Upper lobe of left lung (tissue), 6 donors: ENCODE results near the gene C12orf75. TPM values are rescaled to one million over a fixed set of nuclear protein-coding genes. Genes with fewer than 3 reads are reported as not detected.
"Not testable (repeated sequence)": the region's sequence is repeated elsewhere in the genome, so short reads cannot be mapped to it uniquely, and the experiment has no call there.

Experiments
- ATAC-seq, 2 donors: fragments of 200-7000 bp; cut with Tn5 transposase; one replicate each; pipeline ENCODE4 v1.9.1; 2022; ENCODE audit warnings: mild to moderate bottlenecking in 2 of 2, moderate library complexity in 2 of 2; ENCODE audit not compliant: low FRiP score in 2 of 2
- DNase-seq, 2 donors: peaks; one replicate each; pipeline ENCODE4 v3.0.0-alpha.2; 2019 to 2020
- H3K27ac ChIP-seq, 4 donors: fragments of 200-600 bp; sonication (generic); one replicate each; pipeline ENCODE4 v1.5.1; 2016 to 2019
- H3K27me3 ChIP-seq, 4 donors: fragments of 200-600 bp; sonication (generic); one replicate each; pipeline ENCODE4 v1.5.1; 2017 to 2019
- H3K36me3 ChIP-seq, 4 donors: fragments of 200-600 bp; sonication (generic); one replicate each; pipeline ENCODE4 v1.5.1; 2016 to 2019
- H3K4me1 ChIP-seq, 4 donors: fragments of 200-600 bp; sonication (generic); one replicate each; pipeline ENCODE4 v1.5.1; 2018 to 2019
- H3K4me3 ChIP-seq, 4 donors: fragments of 200-600 bp; sonication (generic); one replicate each; pipeline ENCODE4 v1.5.1; 2017 to 2019; ENCODE audit warnings: mild to moderate bottlenecking in 2 of 4, moderate library complexity in 1 of 4
- H3K9me3 ChIP-seq, 4 donors: fragments of 200-600 bp; sonication (generic); one replicate each; pipeline ENCODE4 v1.5.1; 2018 to 2019
- CTCF ChIP-seq, 6 experiments: fragments of 450-650 bp in 4 of 6; fragments of 200-600 bp in 2 of 6; sonication (generic) in 2 of 6; IDR thresholded peaks; one replicate each; pipeline ENCODE4 v1.5.1; 2016 to 2019; ENCODE audit warnings: antibody characterized with exemption in 6 of 6
- EP300 ChIP-seq, 4 donors: sonication (generic); formaldehyde crosslinking; IDR thresholded peaks; one replicate each; pipeline ENCODE4 v1.5.1; 2017; ENCODE audit warnings: antibody characterized with exemption in 4 of 4, control low read depth in 2 of 4
- POLR2A ChIP-seq, 4 donors: fragments of 450-650 bp; IDR thresholded peaks; one replicate each; pipeline ENCODE4 v1.5.1; 2016 to 2017; ENCODE audit warnings: antibody characterized with exemption in 4 of 4, mild to moderate bottlenecking in 2 of 4
- POLR2AphosphoS5 ChIP-seq, 2 donors: sonication (generic); formaldehyde crosslinking; IDR thresholded peaks; one replicate each; pipeline ENCODE4 v1.5.1; 2017; ENCODE audit warnings: antibody characterized with exemption in 2 of 2
- WGBS, 2 donors: methylation state at CpG; one replicate each; pipeline ENCODE4 v1.1.5; 2017 to 2018; 5-methylcytosine and 5-hydroxymethylcytosine counted together
- total RNA-seq, 6 donors: library from RNA; depleted of rRNA in 4 of 6; stranded (reverse); fragments of >200 nt in 4 of 6; gene quantifications; one replicate each; pipeline versions ENCODE4 v1.1.0 to v1.2.1, GENCODE V29; 2016 to 2021
- donor health status: DM: no; HTN: no; CAD: no; lungs with moderate emphysema.
- donor health status: DM: no; HTN: yes; CAD: no; lungs with severe emphysema.

The C12orf75 gene
- total RNA-seq, 6 donors from 2014 or later = 1.0 to 15.0 (median 6.2) TPM

DNA sequence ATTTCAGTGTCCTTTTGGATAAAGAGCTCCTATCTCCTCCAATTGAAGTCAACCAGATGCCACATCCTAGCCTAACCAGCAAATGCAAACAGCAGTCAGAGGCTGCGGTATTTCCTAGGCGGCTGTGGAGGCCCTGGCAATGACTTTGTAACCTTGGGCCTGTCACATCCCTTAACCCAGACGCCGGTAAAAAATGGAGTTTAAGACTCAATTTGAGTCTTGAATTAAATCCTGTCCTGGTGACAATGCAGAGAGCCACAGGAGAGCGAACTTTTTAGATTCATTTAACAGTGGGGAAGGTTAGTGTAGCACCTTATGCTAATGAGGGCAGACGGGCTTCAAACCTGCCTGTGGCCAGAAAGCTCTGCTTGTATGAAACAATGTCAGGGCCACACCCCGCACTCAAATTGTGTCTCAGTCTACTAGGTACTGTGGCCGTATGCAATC lies 1.3 kb downstream of the C12orf75 start:
- Histone ChIP-seq H3K27me3 (peaks cover 0 to 10% (median 0%) of the 10 kb centered on the region in 4 donors), H3K27ac (no peak overlapping the region), H3K9me3 (no peaks in the 10 kb centered on the region), H3K4me1 (peaks cover 9 to 20% (median 12%) of the 10 kb centered on the region in 4 donors), H3K4me3 (peak overlapping the region in 2 of 4 donors; percentile 78 to 83), H3K36me3 (no peaks in the 10 kb centered on the region)
- WGBS, 2 donors = 69 to 73% methylated on average over 8 of the region's 8 CpGs
- ATAC-seq (no peak), DNase-seq (no peak)
- no peak for TF ChIP-seq POLR2AphosphoS5 (IDR thresholded peaks at IDR 0.05)
- no peak for TF ChIP-seq CTCF (IDR thresholded peaks at IDR 0.05)
- no peak for TF ChIP-seq EP300 (IDR thresholded peaks at IDR 0.05)
- TF ChIP-seq POLR2A (IDR thresholded peaks at IDR 0.05) = no peak

DNA sequence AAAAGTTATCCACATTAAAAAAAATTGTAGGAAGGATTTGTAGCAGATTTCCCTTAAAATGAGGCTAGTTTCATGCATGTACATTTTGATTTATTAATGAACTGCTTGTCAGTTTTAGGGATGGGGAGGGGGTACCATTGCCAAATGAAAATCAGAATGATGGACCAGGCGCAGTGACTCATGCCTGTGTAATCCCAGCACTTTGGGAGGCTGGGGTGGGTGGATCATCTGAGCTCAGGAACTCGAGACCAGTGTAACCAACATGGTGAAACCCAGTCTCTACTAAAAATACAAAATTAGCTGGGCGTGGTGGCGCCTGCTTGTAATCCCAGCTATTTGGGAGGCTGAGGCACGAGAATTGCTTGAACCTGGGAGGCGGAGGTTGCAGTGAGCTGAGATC lies 1.8 kb downstream of the C12orf75 start:
- H3K4me3 ChIP-seq, DNase-seq, ATAC-seq, H3K27ac ChIP-seq, H3K36me3 ChIP-seq, H3K9me3 ChIP-seq, H3K27me3 ChIP-seq: not testable (repeated sequence)
- 90 to 93% methylated on average over 6 of the region's 6 CpGs for WGBS, 2 donors
- peaks cover 9 to 20% (median 12%) of the 10 kb centered on the region in 4 donors for H3K4me1 ChIP-seq

- Histone ChIP-seq H3K4me3 (no peak overlapping the region), H3K9me3 (no peaks in the 10 kb centered on the region), H3K27me3 (peaks cover 0 to 10% (median 0%) of the 10 kb centered on the region in 4 donors), H3K36me3 (no peaks in the 10 kb centered on the region), H3K4me1 (peaks cover 9 to 20% (median 12%) of the 10 kb centered on the region in 4 donors), H3K27ac (no peak overlapping the region)
- no peak for TF ChIP-seq POLR2AphosphoS5 (IDR thresholded peaks at IDR 0.05)
- ATAC-seq = no peak
- no peak for DNase-seq
- 69 to 86% methylated on average over 1 of the region's 1 CpG for WGBS, 2 donors
Observed at GRCh38 chr12:105332925-105333324, 2.4 kb downstream of the C12orf75 start.

DNA sequence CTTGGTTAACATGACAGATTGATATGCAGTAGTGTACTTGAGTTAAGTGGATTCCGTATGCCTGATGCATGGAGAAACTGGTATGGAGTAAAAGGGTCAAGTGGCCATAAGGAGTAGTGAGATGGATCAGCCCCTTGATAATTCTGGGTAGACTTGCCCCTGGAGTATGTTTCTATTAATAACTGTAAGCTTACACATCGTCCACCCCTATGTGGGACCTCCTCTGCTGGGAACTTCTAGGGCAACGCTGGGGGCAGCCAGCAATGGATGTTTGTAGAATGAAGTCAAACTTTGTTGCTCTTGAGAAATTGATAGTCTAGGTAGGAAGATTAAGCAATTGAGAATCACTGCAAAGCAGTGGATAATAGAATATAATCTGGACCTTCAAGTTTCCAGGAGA lies 3.5 kb downstream of the C12orf75 start:
- Histone ChIP-seq H3K27ac (no peak overlapping the region), H3K4me1 (peaks cover 9 to 20% (median 12%) of the 10 kb centered on the region in 4 donors), H3K27me3 (peaks cover 0 to 10% (median 0%) of the 10 kb centered on the region in 4 donors), H3K9me3 (no peaks in the 10 kb centered on the region), H3K36me3 (no peaks in the 10 kb centered on the region), H3K4me3 (no peak overlapping the region)
- 44 to 70% methylated on average over 3 of the region's 3 CpGs for WGBS, 2 donors
- DNase-seq (no peak), ATAC-seq (no peak)
- no peak for TF ChIP-seq POLR2A (IDR thresholded peaks at IDR 0.05)
- TF ChIP-seq POLR2AphosphoS5 (IDR thresholded peaks at IDR 0.05) = no peak
- no peak for TF ChIP-seq CTCF (IDR thresholded peaks at IDR 0.05)
- TF ChIP-seq EP300 (IDR thresholded peaks at IDR 0.05) = no peak

DNA sequence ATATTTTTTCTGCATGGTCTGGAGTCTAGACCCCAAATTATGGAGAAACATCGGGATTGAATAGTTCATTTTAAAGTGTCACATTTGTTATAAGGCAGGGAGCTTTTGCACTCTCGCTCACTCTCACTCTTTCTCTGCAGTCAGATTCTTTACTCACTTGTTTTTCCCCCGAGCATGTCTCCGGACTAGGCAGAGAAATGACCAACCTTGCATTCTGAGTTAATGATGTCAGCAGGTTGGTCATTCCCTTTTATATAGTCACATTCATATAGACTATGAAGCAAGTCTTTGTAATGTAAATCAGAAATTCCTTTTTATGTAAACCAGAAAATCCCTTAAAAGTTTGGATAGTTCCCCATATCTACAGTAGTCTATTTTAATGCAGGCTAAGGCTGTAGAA lies 4.1 kb downstream of the C12orf75 start:
- peaks cover 0 to 10% (median 0%) of the 10 kb centered on the region in 4 donors for H3K27me3 ChIP-seq
- ATAC-seq (no peak), DNase-seq (no peak)
- H3K36me3 ChIP-seq = no peaks in the 10 kb centered on the region
- H3K4me1 ChIP-seq = peaks cover 9 to 20% (median 12%) of the 10 kb centered on the region in 4 donors
- H3K9me3 ChIP-seq = no peaks in the 10 kb centered on the region
- WGBS, 2 donors = 85 to 88% methylated on average over 4 of the region's 4 CpGs
- TF ChIP-seq EP300 (IDR thresholded peaks at IDR 0.05) (no peak), CTCF (IDR thresholded peaks at IDR 0.05) (no peak), POLR2AphosphoS5 (IDR thresholded peaks at IDR 0.05) (no peak), POLR2A (IDR thresholded peaks at IDR 0.05) (no peak)
- H3K27ac ChIP-seq = no peak overlapping the region
- no peak overlapping the region for H3K4me3 ChIP-seq

GRCh38 chr12:105335856-105336255 lies 5.4 kb downstream of the C12orf75 start:
- Histone ChIP-seq H3K27ac (no peak overlapping the region), H3K36me3 (no peaks in the 10 kb centered on the region)

More at GRCh38 chr12:105335856-105336255, 5.4 kb downstream of the C12orf75 start:
- TF ChIP-seq POLR2A (IDR thresholded peaks at IDR 0.05) = no peak
- no peak for TF ChIP-seq EP300 (IDR thresholded peaks at IDR 0.05)
- TF ChIP-seq CTCF (IDR thresholded peaks at IDR 0.05) = no peak
- TF ChIP-seq POLR2AphosphoS5 (IDR thresholded peaks at IDR 0.05) = no peak
- Histone ChIP-seq H3K9me3 (peaks cover 0 to 10% (median 4%) of the 10 kb centered on the region in 4 donors), H3K4me1 (peaks cover 3 to 8% (median 6%) of the 10 kb centered on the region in 4 donors), H3K4me3 (no peak overlapping the region), H3K27me3 (peaks cover 0 to 5% (median 0%) of the 10 kb centered on the region in 4 donors)
- ATAC-seq (no peak), DNase-seq (no peak)
- WGBS, 2 donors = 83 to 84% methylated on average over 5 of the region's 5 CpGs
